Neural cell (in vitro differentiated cells): Measurements from ENCODE around the gene HYAL1. TPM values are rescaled to one million over a fixed set of nuclear protein-coding genes. Genes with fewer than 3 reads are reported as not detected.

Experiments used
- H2AFZ ChIP-seq: fragments of 200-600, 300-800 bp; sonication (generic), shearing (Covaris generic); 2 replicates; pipeline ENCODE4 v1.6.0; 2014; ENCODE audit warnings: low read depth, mild to moderate bottlenecking, antibody characterized with exemption, low read length, moderate library complexity
- H3F3A ChIP-seq: fragments of 200-600 bp; shearing (Covaris generic); 2 replicates; pipeline ENCODE4 v1.6.1; 2016; ENCODE audit warnings: mild to moderate bottlenecking, moderate library complexity, mixed read lengths, antibody characterized with exemption, low read length; ENCODE audit not compliant: insufficient read depth, poor library complexity, severe bottlenecking
- H3K27ac ChIP-seq: fragments of 200-600, 300-800 bp; sonication (generic), shearing (Covaris generic); 2 replicates; pipeline ENCODE4 v1.5.1; 2014; ENCODE audit warnings: mild to moderate bottlenecking, low read length, moderate library complexity
- H3K27me3 ChIP-seq: fragments of 300-800, 200-600 bp; sonication (generic), shearing (Covaris generic); 2 replicates; pipeline ENCODE4 v1.6.0; 2014; ENCODE audit warnings: mild to moderate bottlenecking, low read depth, low read length, moderate library complexity; ENCODE audit not compliant: insufficient read depth
- H3K36me3 ChIP-seq: fragments of 300-800, 200-600 bp; sonication (generic), shearing (Covaris generic); 2 replicates; pipeline ENCODE4 v1.5.1; 2014; ENCODE audit warnings: mild to moderate bottlenecking, antibody characterized with exemption, low read length, moderate library complexity; ENCODE audit not compliant: insufficient read depth
- H3K4me2 ChIP-seq: fragments of 300-800, 200-600 bp; sonication (generic), shearing (Covaris generic); 2 replicates; pipeline ENCODE4 v1.6.0; 2014; ENCODE audit warnings: mild to moderate bottlenecking, low read length
- H3K4me3 ChIP-seq: fragments of 300-800, 200-600 bp; sonication (generic), shearing (Covaris generic); 2 replicates; pipeline ENCODE4 v1.5.1; 2014; ENCODE audit warnings: mild to moderate bottlenecking, low read length, moderate library complexity
- H3K79me2 ChIP-seq: fragments of 200-600 bp; shearing (Covaris generic); replicated peaks from 2 replicates; pipeline ENCODE4 v1.6.0; 2014; ENCODE audit warnings: mild to moderate bottlenecking, low read length, moderate library complexity; ENCODE audit not compliant: insufficient read depth
- H3K9ac ChIP-seq: fragments of 300-800, 200-600 bp; sonication (generic), shearing (Covaris generic); 2 replicates; pipeline ENCODE4 v1.6.1; 2016; ENCODE audit warnings: mild to moderate bottlenecking, low read length, mixed read lengths
- H3K9me2 ChIP-seq: fragments of 200-600 bp; shearing (Covaris generic); 2 replicates; pipeline ENCODE4 v1.6.1; 2016; ENCODE audit warnings: mild to moderate bottlenecking, low read length, mixed read lengths; ENCODE audit not compliant: insufficient read depth
- H3K9me3 ChIP-seq: fragments of 200-600, 300-800 bp; sonication (generic), shearing (Covaris generic); 2 replicates; pipeline ENCODE4 v1.6.1; 2016; ENCODE audit warnings: mild to moderate bottlenecking, mixed run types, low read length, moderate library complexity, mixed read lengths
- H4K20me1 ChIP-seq: fragments of 200-600 bp; shearing (Covaris generic); 2 replicates; pipeline ENCODE4 v1.6.1; 2016; ENCODE audit warnings: mild to moderate bottlenecking, mixed run types; ENCODE audit not compliant: insufficient read depth
- CTCF ChIP-seq: fragments of 450-650 bp; IDR thresholded peaks from 2 replicates; pipeline ENCODE4 v1.5.1; 2014; ENCODE audit warnings: antibody characterized with exemption, mild to moderate bottlenecking, moderate library complexity; ENCODE audit not compliant: poor library complexity, severe bottlenecking
- EP300 ChIP-seq: fragments of 450-650 bp; conservative IDR thresholded peaks from 2 replicates; pipeline ENCODE4 v1.6.1; 2014; ENCODE audit warnings: antibody characterized with exemption, mild to moderate bottlenecking, moderate library complexity; ENCODE audit not compliant: poor library complexity, severe bottlenecking
- EZH2 ChIP-seq: fragments of 200-600, 300-800 bp; shearing (Covaris generic), sonication (generic); IDR thresholded peaks from 2 replicates; pipeline ENCODE4 v1.6.1; 2014; ENCODE audit warnings: antibody characterized with exemption, low read length, borderline replicate concordance, mild to moderate bottlenecking; ENCODE audit not compliant: insufficient read depth, poor library complexity, severe bottlenecking
- MXI1 ChIP-seq: fragments of 450-650 bp; conservative IDR thresholded peaks from 2 replicates; pipeline ENCODE4 v1.6.1; 2014; ENCODE audit warnings: antibody characterized with exemption, mild to moderate bottlenecking; ENCODE audit not compliant: poor library complexity, severe bottlenecking
- POLR2AphosphoS5 ChIP-seq: IDR thresholded peaks from 2 replicates; pipeline ENCODE4 v1.6.1; 2012
- RAD21 ChIP-seq: fragments of 450-650 bp; conservative IDR thresholded peaks from 2 replicates; pipeline ENCODE4 v1.6.1; 2014; ENCODE audit warnings: antibody characterized with exemption, mild to moderate bottlenecking, moderate library complexity
- SMC3 ChIP-seq: fragments of 450-650 bp; conservative IDR thresholded peaks from 2 replicates; pipeline ENCODE4 v1.6.1; 2014; ENCODE audit warnings: antibody characterized with exemption, mild to moderate bottlenecking, moderate library complexity; ENCODE audit not compliant: poor library complexity
- TAF1 ChIP-seq: IDR thresholded peaks from 2 replicates; pipeline ENCODE4 v1.6.1; 2012; ENCODE audit warnings: low read depth
- polyA plus RNA-seq: library from polyadenylated mRNA; depleted of rRNA; stranded (reverse); fragments of >200 nt; gene quantifications from 2 replicates; pipeline ENCODE4 v1.2.3, GENCODE V29; 2014
- TF ChIP-seq, protein P1 (sequence below): IDR thresholded peaks from 2 replicates; pipeline ENCODE4 v1.6.1; 2012; ENCODE audit warnings: borderline replicate concordance

Gene HYAL1
- polyA plus RNA-seq, 1 donor from 2014 or later: 2.2 TPM

GRCh38 chr3:50292159-50293078 is 11.0 kb downstream of the HYAL1 start, which contains the start of gene IFRD2:
Gene IFRD2, minus strand, starts transcription at chr3:50292429. Its CDS starts 155 bp downstream, at chr3:50292274.
- Histone ChIP-seq H3K36me3 (no peaks in the 10 kb centered on the region), H2AFZ (peak within 1 kb of the TSS; percentile 42), H3K9me2 (no peaks in the 10 kb centered on the region), H3K27ac (peak within 1 kb of the TSS; percentile 33), H3K27me3 (no peaks in the 10 kb centered on the region), H4K20me1 (no peaks in the 10 kb centered on the region), H3F3A (no peaks in the 10 kb centered on the region), H3K4me3 (peak within 1 kb of the TSS; percentile 96), H3K4me2 (peak within 1 kb of the TSS; percentile 99), H3K9me3 (no peaks in the 10 kb centered on the region), H3K9ac (peak within 1 kb of the TSS; percentile 62), H3K79me2 (peaks cover 6% of the 10 kb centered on the region)
- peak; percentile 97 for TF ChIP-seq MXI1
- TF ChIP-seq EP300: peak; percentile 45
- TF ChIP-seq, protein P1, sequence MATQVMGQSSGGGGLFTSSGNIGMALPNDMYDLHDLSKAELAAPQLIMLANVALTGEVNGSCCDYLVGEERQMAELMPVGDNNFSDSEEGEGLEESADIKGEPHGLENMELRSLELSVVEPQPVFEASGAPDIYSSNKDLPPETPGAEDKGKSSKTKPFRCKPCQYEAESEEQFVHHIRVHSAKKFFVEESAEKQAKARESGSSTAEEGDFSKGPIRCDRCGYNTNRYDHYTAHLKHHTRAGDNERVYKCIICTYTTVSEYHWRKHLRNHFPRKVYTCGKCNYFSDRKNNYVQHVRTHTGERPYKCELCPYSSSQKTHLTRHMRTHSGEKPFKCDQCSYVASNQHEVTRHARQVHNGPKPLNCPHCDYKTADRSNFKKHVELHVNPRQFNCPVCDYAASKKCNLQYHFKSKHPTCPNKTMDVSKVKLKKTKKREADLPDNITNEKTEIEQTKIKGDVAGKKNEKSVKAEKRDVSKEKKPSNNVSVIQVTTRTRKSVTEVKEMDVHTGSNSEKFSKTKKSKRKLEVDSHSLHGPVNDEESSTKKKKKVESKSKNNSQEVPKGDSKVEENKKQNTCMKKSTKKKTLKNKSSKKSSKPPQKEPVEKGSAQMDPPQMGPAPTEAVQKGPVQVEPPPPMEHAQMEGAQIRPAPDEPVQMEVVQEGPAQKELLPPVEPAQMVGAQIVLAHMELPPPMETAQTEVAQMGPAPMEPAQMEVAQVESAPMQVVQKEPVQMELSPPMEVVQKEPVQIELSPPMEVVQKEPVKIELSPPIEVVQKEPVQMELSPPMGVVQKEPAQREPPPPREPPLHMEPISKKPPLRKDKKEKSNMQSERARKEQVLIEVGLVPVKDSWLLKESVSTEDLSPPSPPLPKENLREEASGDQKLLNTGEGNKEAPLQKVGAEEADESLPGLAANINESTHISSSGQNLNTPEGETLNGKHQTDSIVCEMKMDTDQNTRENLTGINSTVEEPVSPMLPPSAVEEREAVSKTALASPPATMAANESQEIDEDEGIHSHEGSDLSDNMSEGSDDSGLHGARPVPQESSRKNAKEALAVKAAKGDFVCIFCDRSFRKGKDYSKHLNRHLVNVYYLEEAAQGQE: no peak
- TF ChIP-seq RAD21: peak; percentile 9
- TF ChIP-seq SMC3: peak; percentile 25
- TF ChIP-seq TAF1: peak; percentile 25
- peak; percentile 52 for TF ChIP-seq CTCF
- no peak for TF ChIP-seq EZH2

DNA sequence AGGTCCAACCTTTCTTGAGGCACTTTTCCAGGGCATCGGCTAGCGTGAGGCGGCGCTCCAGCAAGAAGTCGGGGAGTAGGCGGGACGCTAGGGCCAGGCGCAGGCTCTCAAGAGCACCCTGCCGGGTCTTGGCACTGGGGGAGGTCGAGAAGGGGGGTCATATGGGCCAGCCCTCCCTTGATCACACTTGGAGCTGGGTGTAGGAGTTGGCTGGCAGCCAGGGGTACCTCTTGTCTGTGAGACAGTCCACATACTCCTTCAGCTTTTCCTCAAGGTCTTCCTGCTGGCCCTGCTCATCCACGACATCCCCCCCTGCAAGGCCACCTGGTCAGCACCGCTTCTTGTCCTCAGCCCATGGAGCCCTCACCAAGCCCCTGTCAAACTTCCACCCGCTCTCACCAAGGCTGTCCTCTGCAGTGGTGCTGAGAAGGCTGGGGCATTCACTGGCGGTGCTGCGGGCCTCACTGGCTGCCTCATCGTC is 13.2 kb downstream of the HYAL1 start:
- Histone ChIP-seq H3K9me3 (no peaks in the 10 kb centered on the region), H3K27me3 (no peaks in the 10 kb centered on the region), H3K9ac (no peak overlapping the region), H3K27ac (no peak overlapping the region), H3K36me3 (no peaks in the 10 kb centered on the region), H3K79me2 (peaks cover 6% of the 10 kb centered on the region), H3K9me2 (no peaks in the 10 kb centered on the region), H4K20me1 (no peaks in the 10 kb centered on the region), H3K4me3 (no peak overlapping the region), H2AFZ (no peak overlapping the region), H3F3A (no peaks in the 10 kb centered on the region), H3K4me2 (no peak overlapping the region)
- no peak for TF ChIP-seq EP300
- no peak for TF ChIP-seq TAF1
- no peak for TF ChIP-seq CTCF
- TF ChIP-seq POLR2AphosphoS5: no peak
- TF ChIP-seq SMC3: no peak
- no peak for TF ChIP-seq RAD21
- TF ChIP-seq MXI1: no peak
- TF ChIP-seq EZH2: no peak
- TF ChIP-seq, protein P1: no peak
